ENCODE results near the gene IL17RB. TPM values are rescaled to one million over a fixed set of nuclear protein-coding genes. Genes with fewer than 3 reads are reported as not detected.

Gene IL17RB
- total RNA-seq, 1 donor from 2014 or later: not detected

DNA sequence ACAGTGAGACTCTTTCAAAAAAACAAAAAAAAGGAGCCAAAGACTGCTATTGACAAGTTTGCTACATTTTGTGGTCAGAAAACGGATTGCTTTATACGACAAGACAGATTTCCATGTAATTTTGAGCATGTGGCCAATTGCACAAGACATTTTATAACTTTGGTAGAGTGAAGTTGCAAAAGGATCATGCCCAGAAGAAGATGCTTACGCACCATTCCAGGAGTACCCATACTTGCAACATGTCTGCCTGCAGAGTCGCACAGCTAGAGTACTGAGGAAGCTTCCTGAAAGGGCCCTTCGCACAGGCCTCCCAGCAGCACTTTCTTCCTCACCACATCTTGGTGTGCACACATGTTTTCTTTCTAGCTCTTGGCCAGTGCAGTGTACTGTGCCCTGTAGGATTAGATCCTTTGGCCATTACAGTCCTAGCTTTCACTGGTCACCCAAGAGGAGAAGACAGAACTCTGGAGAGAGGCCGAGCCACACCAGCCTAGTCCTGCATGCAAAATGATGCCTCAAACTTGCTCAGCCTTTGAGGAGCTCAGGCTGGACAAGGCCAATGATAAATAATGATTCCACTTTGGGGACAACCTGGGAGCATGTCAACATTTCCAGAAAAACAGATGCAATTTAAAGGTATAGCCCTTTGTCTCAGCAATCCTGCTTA, 11.8 kb upstream of the IL17RB start:
- H3K36me3 ChIP-seq: no peaks in the 10 kb centered on the region
- no peak overlapping the region for H3K27ac ChIP-seq
- intact Hi-C loops (cut with DNase I): no loop called here
- H3K4me1 ChIP-seq: no peaks in the 10 kb centered on the region
- H3K4me3 ChIP-seq: no peak overlapping the region
- TF ChIP-seq, protein P1, sequence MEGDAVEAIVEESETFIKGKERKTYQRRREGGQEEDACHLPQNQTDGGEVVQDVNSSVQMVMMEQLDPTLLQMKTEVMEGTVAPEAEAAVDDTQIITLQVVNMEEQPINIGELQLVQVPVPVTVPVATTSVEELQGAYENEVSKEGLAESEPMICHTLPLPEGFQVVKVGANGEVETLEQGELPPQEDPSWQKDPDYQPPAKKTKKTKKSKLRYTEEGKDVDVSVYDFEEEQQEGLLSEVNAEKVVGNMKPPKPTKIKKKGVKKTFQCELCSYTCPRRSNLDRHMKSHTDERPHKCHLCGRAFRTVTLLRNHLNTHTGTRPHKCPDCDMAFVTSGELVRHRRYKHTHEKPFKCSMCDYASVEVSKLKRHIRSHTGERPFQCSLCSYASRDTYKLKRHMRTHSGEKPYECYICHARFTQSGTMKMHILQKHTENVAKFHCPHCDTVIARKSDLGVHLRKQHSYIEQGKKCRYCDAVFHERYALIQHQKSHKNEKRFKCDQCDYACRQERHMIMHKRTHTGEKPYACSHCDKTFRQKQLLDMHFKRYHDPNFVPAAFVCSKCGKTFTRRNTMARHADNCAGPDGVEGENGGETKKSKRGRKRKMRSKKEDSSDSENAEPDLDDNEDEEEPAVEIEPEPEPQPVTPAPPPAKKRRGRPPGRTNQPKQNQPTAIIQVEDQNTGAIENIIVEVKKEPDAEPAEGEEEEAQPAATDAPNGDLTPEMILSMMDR (IDR thresholded peaks at IDR 0.05): no peak
- H3K27me3 ChIP-seq: no peaks in the 10 kb centered on the region
- no peak for DNase-seq (ENCODE audit: low spot score in 2 of 2)
- H3K9me3 ChIP-seq: no peaks in the 10 kb centered on the region

DNA sequence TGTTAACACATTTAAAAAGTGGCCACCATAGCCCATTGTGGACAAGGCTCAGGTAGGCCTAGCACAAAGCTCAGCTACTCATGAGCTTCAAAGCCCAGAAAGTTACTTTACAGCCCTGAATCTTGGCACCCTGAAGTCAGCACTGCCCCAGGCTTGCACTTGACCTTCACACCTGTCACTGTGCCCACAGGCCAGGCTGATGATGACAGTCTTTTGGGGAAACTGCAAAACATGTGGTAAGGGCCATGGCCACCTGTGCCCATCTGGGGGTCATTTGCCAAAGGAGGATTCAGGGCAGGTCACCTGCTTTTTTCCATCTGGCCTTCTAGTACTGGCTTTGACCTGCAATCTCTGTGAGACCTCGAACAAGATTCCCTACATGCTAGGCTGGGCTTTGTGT, 11.1 kb upstream of the IL17RB start:
- no peak for DNase-seq (ENCODE audit: low spot score in 2 of 2)
- TF ChIP-seq, protein P1 (IDR thresholded peaks at IDR 0.05): no peak
- H3K27me3 ChIP-seq: no peaks in the 10 kb centered on the region
- H3K4me3 ChIP-seq: no peak overlapping the region
- no peaks in the 10 kb centered on the region for H3K9me3 ChIP-seq
- no peaks in the 10 kb centered on the region for H3K36me3 ChIP-seq
- intact Hi-C loops (cut with DNase I): no loop called here
- H3K4me1 ChIP-seq: no peaks in the 10 kb centered on the region
- no peak overlapping the region for H3K27ac ChIP-seq

DNA sequence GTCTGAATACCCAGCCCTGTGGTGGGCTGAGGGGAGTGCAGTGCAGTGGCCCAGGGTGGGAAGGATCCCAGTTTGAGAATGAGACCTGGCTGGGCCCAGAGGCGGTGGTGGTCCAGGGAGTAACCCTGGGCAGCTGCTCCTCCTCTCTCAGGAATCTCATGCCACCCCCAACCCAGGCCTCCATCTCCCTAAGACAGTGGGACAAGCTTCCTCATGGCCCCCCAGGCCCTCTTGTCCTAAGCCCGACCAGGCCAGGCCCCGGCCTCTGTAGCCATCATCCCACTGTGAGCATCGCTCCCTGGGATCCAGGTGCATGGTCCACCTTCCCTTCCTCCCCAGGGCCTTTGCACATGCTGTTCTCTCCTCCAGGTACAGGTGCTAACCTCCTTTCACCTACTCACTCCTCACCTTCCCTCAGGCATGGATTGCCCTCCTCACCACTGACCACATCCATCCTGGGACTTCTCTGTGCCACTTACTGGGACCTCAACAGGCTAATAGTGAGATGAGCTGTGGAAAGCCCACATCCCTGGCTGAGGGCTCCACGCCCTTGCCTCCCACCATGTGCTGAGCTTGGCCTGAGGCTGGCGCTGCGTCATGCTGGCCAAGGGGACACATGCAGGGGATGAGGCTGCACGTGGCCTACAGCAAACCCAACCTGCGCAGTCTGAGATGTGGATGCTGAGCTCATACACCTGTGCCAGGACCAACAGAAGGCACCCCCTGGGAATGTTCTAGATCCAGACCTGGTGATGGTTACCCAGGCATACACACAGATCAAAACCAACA, 10.1 kb upstream of the IL17RB start:
- intact Hi-C loops (cut with DNase I): no loop called here
- Histone ChIP-seq H3K27ac (no peak overlapping the region), H3K36me3 (no peaks in the 10 kb centered on the region), H3K4me1 (no peaks in the 10 kb centered on the region), H3K27me3 (no peaks in the 10 kb centered on the region), H3K4me3 (no peak overlapping the region), H3K9me3 (no peaks in the 10 kb centered on the region)
- TF ChIP-seq, protein P1 (IDR thresholded peaks at IDR 0.05): no peak
- DNase-seq (ENCODE audit: low spot score in 2 of 2): no peak

DNA sequence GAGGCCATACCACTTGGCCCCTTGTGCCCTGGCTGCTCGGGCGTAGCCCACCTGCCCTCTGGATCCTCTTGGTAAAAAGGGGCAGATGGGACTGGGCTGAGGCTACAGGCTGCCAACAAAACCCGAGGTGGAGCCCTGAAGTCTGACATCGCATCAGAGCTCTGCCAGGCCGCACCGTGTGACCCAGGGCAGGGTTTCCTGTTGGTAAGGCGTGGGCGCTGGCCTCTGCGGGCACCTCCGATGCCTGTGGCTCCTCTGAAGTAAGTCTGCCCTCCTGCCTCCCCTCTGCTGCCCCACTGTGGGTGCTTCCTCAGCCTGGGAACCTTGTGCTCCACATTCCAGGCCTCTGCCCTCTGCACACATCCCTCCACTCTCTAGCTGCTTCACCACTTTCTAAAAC, 9.0 kb upstream of the IL17RB start:
- Histone ChIP-seq H3K27me3 (no peaks in the 10 kb centered on the region), H3K27ac (no peak overlapping the region), H3K4me3 (no peak overlapping the region), H3K9me3 (no peaks in the 10 kb centered on the region), H3K4me1 (no peaks in the 10 kb centered on the region), H3K36me3 (no peaks in the 10 kb centered on the region)
- TF ChIP-seq, protein P1 (IDR thresholded peaks at IDR 0.05): no peak
- intact Hi-C loops (cut with DNase I): no loop called here
- DNase-seq (ENCODE audit: low spot score in 2 of 2): no peak

GRCh38 chr3:53841296-53841695, 5.1 kb upstream of the IL17RB start:
- H3K4me1 ChIP-seq: no peaks in the 10 kb centered on the region
- intact Hi-C loops (cut with DNase I): no loop called here
- no peaks in the 10 kb centered on the region for H3K27me3 ChIP-seq
- H3K36me3 ChIP-seq: no peaks in the 10 kb centered on the region
- no peak overlapping the region for H3K27ac ChIP-seq
- peak in 1 of 2 donors; percentile 51 for DNase-seq (ENCODE audit: low spot score in 2 of 2)
- H3K4me3 ChIP-seq: no peak overlapping the region
- H3K9me3 ChIP-seq: no peaks in the 10 kb centered on the region
- TF ChIP-seq, protein P1 (IDR thresholded peaks at IDR 0.05): no peak
